AG04449 (cell line): ENCODE measurements around the gene FAM89B.

ENCODE experiments used
- CTCF ChIA-PET: fragments of 350-600 bp; formaldehyde crosslinking; extraction: SDS; loops from one replicate; lab custom pipeline; 2021; ENCODE audit warnings: antibody characterized with exemption; lab: Yijun Ruan, JAX
- POLR2A ChIA-PET: fragments of 400-600, 350-600 bp; formaldehyde crosslinking; extraction: SDS; loops from one replicate; lab custom pipeline; 2020; ENCODE audit warnings: antibody characterized with exemption, inconsistent platforms; lab: Yijun Ruan, JAX
- DNase-seq: peaks from one replicate; pipeline ENCODE4 v3.0.0-alpha.2; 2010; ENCODE audit warnings: low read depth, low spot score
- H3K4me3 ChIP-seq: 2 replicates; pipeline ENCODE4 v1.5.1; 2011; ENCODE audit warnings: low read depth, mild to moderate bottlenecking, control low read depth, low read length
- TF ChIP-seq, protein P1 (sequence below): IDR thresholded peaks from one replicate; pipeline ENCODE4 v1.5.1; 2011; ENCODE audit warnings: mild to moderate bottlenecking, moderate library complexity, low read length, control low read depth, inconsistent platforms; ENCODE audit not compliant: insufficient read depth; ENCODE audit errors: missing control alignments

FAM89B gene

DNA sequence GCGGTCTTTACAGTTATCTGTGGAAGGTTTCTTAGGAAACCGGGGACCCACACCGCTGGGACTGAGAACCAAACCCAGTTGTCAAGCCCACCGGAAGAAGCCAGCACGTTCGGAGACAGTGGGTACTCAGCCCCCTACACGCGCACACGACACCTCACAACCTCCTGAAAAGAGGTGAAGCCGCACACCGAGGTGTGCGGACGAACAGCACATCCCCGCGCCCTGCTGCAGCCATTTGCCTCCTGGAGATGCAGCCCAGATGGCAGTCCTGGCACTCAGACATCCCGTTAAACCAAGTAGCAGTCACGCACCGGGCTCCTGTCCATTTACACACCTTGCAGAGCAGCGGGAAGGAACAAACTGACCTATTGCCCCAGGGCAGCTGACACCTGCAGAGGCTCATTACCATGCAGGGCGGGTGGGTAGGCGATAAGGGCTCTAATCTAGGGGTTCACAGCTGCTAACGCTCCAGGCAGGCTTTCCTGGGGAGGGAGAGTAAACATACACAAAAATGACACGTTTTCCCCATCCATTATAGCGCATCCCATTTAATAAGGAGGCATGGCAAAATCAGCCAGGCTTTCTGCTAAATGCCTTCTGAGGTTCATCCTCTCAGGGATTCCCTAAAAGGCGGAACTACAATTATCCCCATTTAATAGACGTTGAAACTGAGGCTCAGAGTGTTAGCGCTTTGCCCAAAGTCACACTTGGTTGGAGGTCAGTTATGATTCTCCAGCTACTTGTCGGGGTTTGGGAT is 2.7 kb downstream of the FAM89B start:
- H3K4me3 ChIP-seq: peak overlapping the region; percentile 68
- ChIA-PET POLR2A (interaction anchor here (1.1 kb wide), 1 partner anchor 78 kb away, joined by 4 read pairs; no protein-coding TSS in a partner anchor), CTCF (interaction anchor here (1.0 to 5.3 kb wide), 6 partner anchors 11 to 34 kb away, joined by 3 to 60 read pairs (median 22); partner anchors contain the start of gene KCNK7)
- DNase-seq: no peak
- TF ChIP-seq, protein P1, sequence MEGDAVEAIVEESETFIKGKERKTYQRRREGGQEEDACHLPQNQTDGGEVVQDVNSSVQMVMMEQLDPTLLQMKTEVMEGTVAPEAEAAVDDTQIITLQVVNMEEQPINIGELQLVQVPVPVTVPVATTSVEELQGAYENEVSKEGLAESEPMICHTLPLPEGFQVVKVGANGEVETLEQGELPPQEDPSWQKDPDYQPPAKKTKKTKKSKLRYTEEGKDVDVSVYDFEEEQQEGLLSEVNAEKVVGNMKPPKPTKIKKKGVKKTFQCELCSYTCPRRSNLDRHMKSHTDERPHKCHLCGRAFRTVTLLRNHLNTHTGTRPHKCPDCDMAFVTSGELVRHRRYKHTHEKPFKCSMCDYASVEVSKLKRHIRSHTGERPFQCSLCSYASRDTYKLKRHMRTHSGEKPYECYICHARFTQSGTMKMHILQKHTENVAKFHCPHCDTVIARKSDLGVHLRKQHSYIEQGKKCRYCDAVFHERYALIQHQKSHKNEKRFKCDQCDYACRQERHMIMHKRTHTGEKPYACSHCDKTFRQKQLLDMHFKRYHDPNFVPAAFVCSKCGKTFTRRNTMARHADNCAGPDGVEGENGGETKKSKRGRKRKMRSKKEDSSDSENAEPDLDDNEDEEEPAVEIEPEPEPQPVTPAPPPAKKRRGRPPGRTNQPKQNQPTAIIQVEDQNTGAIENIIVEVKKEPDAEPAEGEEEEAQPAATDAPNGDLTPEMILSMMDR: no peak

DNA sequence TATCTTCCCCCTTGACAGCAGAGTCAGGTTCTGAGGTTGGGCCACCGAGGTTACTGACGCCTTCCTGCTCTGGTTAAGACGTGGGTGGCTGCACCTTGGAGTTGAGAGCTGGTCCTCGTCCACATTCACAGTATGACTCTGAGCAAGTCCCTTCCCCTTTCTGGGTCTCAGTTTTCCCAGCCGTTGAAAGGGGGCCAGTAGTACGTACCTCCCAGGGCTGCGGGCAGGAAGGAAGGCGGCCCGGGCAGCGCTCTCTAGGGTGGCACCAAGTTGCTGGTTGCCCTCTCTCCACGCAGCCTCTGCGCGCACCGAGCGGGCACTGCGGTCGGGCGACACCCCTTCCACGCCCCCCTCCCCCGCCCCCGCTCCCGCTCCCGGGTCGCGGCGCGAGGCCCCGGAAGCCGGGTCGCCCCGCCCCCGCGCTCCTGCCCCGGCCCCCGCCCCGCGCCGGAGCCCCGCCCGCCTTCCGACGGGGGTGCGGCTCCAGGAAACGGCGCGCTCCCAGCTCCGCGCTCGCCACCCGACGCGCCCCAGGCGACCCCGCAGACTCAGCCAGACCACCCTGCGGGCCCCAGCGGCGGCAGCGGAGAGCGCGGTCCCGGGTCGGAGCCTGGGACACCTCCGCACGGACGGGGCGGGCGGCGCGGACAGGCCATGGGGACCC is 3.4 kb downstream of the FAM89B start, which contains the start of gene EHBP1L1:
EHBP1L1 (plus strand) TSS at position 486 of the 664 bp plus-strand sequence. CDS start 250 bp downstream, outside the sequence.
- H3K4me3 ChIP-seq: peak within 1 kb of the TSS; percentile 68
- TF ChIP-seq, protein P1: no peak
- DNase-seq: no peak
- CTCF ChIA-PET: interaction anchor here (1.0 to 5.3 kb wide), 6 partner anchors 11 to 34 kb away, joined by 3 to 60 read pairs (median 22); partner anchors contain the start of gene KCNK7
- POLR2A ChIA-PET: interaction anchor here (0.6 to 2.8 kb wide), 7 partner anchors 11 to 153 kb away, joined by 3 to 18 read pairs (median 4); partner anchors contain the start of gene NEAT1

DNA sequence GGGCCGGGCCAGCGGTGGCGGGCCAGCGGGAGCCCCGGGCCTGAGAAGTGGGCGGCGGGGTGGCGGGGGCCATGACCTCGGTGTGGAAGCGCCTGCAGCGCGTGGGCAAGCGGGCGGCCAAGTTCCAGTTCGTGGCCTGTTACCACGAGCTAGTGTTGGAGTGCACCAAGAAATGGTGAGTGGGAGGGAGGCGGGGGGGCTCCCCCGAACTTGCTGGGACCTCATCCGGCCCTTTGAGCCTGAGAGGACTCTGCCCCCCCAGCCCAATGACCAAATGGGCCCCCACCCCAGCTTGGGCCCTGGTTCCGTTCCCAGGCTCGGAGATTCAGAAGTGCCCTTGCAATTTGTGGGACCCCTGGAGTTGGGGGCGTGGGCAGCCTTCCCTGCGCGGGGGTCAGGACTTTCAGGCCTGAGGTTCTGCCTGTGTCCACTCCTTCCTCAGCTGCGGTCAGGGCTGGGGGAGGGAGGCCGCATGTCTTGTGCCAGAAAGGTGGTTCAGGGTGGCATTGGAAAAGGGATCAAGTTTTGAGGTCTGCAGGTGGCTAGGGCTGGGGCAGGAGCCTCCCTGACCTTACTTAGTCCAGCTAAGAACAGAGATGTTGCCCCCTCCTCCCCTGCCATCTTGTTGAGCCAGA is 4.0 kb downstream of the FAM89B start:
- no peak for DNase-seq
- TF ChIP-seq, protein P1: no peak
- H3K4me3 ChIP-seq: peak overlapping the region; percentile 68
- ChIA-PET CTCF (interaction anchor here (1.0 to 5.3 kb wide), 7 partner anchors 10 to 46 kb away, joined by 3 to 60 read pairs (median 9); partner anchors contain the start of gene KCNK7), POLR2A (interaction anchor here (0.7 to 2.8 kb wide), 7 partner anchors 11 to 153 kb away, joined by 3 to 18 read pairs (median 4); partner anchors contain the start of genes NEAT1 and SIPA1)

DNA sequence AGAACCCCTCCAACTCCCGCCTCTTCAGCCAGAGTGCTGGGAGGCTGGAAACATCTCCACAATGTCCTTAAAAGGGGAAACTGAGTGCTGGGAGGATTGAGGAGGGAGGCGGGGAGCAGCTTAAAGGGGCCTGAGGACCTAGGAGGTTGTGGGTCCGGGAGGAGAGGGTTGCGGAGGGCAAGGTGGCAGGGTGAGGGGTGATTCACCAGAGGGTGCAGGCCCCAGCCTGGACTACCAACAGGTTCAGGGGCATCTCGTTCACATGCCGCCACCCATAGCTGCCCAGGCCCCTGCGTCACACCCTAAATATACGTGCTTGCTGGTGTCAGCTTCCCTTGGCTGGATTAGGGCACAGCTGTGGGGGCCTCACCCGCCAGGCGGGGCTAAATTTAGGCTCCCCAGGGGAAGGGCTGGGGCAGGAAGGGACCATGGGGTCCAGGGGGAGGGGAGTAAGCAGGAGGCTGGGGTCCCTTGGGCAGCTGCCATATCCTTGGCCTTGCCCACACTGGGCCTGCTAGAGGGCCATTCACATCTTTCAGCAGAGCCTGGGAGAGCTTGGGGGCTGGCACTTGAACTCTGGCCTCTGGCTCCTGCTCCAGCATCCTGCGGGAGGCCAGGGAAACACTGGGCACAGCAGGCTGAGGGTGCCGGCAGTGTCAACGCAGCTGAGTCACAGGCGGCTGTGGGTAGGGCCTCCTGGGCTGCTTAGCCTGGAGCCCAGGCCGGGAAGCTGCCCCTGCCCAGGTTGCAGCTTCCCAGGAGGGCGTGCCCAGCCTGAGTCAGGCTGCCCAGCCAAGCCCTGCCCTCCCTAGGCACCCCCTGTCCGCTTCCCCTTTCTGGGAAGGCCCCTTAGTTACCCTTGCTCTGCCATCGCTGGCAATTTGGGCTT is 4.8 kb downstream of the FAM89B start:
- TF ChIP-seq, protein P1: no peak
- no peak for DNase-seq
- H3K4me3 ChIP-seq: peak overlapping the region; percentile 68
- ChIA-PET POLR2A (interaction anchor here (0.7 to 2.8 kb wide), 6 partner anchors 10 to 154 kb away, joined by 3 to 18 read pairs (median 5); partner anchors contain the start of genes NEAT1 and SIPA1), CTCF (interaction anchor here (0.9 to 5.3 kb wide), 9 partner anchors 9 to 56 kb away, joined by 3 to 60 read pairs (median 5); partner anchors contain the start of gene KCNK7)

DNA sequence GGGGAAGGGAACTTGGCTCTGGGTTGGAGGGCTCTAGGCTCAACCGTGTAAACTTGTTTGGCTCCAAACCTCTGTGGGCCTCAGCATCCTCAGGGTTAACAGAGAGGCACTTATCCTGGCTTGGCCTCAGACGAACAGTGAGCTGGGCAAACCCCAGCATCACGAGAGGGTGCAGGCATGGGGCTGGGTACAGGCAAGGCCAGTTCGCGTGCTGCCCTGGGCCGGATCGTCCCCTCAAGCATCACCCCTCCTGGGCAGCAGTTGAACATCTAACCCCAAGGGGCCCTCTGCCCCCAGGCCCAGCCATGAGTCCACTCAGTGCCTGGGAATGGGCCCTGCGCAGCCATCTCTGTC is 5.4 kb downstream of the FAM89B start:
- H3K4me3 ChIP-seq: peak overlapping the region; percentile 68; the same call in 1 of the 2 replicates
- ChIA-PET POLR2A (interaction anchor here (0.9 to 2.8 kb wide), 3 partner anchors 9 to 100 kb away, joined by 3 to 18 read pairs (median 10); no protein-coding TSS in a partner anchor), CTCF (interaction anchor here (0.9 to 5.3 kb wide), 5 partner anchors 9 to 56 kb away, joined by 3 to 60 read pairs (median 34); partner anchors contain the start of gene KCNK7)
- TF ChIP-seq, protein P1: no peak
- DNase-seq: no peak
